HG03565 (cell line): ENCODE results near the gene NDUFS1.
"Not testable (repeated sequence)": the region's sequence is repeated elsewhere in the genome, so short reads cannot be mapped to it uniquely, and the experiment has no call there.

Experiments used
- ATAC-seq: cut with Tn5 transposase; IDR thresholded peaks from one replicate; pipeline ENCODE4 v1.9.1; 2021; ENCODE audit warnings: mild to moderate bottlenecking, moderate library complexity; ENCODE audit not compliant: unreplicated experiment

NDUFS1 gene

DNA sequence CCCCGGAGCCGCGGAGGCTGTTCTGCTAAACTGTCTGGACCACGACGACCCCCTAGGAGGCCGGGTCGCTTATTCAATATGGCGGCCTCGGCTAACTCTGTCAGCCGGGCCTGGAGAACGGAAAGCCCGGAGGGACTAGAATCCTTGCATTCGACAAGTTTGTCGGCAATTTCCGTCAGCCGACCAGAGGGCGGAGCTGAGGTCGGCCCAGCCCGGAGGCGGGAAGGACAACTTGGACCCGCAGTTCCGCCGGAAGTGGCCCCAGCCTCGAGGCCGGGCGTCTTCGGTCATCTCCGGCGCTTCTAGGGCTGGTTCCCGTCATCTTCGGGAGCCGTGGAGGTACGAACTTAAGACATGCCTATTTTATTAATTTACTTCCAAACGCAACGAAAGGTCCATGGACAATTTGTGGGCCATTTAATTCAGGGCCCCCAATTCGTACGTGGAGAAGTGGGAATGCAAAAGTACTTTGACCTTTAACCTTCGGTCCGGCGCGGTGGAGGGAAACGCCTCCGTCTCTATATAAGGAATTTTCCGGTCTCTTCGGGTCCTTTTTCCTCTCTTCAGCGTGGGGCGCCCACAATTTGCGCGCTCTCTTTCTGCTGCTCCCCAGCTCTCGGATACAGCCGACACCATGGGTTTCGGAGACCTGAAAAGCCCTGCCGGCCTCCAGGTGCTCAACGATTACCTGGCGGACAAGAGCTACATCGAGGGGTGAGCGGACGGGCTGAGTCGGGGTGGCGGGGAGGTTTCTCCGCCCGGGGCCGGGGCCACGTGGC lies at the start of gene NDUFS1, which contains the start of gene EEF1B2:
NDUFS1 (minus strand) TSS at position 99 of the 779 bp plus-strand sequence. CDS start 5,766 bp downstream, outside the sequence.
EEF1B2 (plus strand) TSS at position 550 of the 779 bp plus-strand sequence; CDS start at position 635, 85 bp downstream.
- ATAC-seq, result peak; percentile 86

DNA sequence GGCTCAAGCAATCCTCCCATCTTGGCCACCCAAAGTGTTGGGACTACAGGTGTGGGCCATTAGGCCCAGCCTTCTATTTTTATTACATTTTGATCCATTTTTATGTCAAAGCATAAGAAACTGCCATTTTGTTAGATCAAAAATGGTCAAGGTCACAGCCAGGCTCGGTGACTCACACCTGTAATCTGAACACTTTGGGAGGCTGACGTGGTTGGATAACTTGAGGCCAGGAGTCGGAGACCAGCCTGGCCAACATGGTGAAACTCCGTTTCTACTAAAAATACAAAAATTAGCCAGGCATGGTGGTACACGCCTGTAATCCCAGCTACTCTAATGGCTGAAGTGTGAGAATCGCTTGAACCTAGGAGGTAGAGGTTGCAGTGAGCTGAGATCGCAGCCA lies 49.7 kb upstream of the NDUFS1 start:
- ATAC-seq, result no peak

DNA sequence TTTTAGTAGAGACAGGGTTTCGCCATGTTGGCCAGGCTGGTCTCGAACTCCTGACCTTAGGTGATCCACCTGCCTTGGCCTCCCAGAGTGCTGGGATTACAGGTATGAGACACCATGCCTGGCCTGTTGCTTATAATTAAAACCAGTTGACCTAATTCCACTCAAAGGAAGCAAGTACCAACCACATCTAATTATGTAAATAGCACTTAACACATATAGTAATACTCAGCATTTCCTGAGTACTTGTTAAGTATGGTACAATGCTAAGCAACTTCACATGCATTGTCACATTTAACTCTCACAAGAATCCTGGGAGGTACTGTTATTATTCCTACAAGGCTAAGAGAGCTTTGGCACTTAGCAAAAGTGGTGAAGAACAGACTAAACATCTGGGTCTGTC lies 48.1 kb upstream of the NDUFS1 start:
- ATAC-seq, result not testable (repeated sequence)

DNA sequence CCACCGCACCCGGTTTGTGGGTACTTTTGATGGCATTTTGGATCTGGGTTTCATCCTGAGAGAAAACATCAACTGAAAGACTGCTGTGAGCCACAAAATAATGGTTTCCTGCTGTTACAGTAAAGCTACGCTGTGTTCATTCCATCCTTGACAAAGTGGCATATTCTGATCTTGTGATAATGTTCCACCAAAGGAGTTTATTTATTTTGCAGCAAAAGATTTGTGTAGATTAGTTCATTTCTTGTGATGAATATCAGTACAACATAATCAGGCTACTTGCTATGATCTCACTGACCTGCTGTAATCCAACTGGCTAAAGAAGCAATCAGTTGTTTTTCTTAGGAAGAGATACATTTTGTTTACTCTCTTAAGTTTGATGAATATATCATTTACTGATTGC lies 45.5 kb upstream of the NDUFS1 start:
- no peak for ATAC-seq

DNA sequence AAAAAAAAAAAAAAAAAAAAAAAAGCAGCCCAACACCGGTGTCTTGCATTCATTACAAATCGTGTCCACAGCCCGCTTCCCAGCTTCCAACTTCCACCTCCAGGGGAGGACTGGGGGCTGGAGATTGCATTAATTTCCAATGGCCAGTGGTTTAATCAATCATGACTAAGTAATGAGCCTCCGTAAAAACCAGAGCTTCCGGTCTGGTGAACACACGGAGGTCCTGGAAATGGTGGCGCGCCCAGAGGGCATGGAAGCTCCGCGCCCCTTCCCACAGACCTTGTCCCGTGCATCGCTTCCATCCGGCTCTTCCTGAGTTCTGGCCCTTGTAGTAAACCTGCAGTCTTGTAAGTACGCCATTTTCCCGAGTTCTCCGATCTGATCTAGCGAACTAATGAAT lies 44.1 kb upstream of the NDUFS1 start:
- no peak for ATAC-seq

DNA sequence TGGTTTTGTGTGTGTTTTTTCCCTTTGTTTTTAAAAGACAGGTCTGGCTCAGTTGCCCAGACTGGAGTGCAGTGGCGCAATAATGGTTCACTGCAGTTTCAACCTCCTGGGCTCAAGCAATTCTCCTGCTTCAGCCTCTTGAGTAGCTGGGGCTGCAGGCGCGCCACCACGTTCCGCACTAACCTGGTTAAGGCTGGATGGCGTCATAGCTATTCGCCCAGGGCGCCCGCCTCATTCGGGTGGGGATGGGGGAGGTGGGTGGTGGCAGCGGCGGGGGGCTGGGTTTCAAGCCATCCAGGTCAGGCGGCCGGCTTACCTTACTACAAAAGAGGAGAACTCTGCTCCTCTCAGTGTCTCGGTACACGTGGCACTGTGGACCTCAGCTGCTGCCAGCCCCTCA lies 43.2 kb upstream of the NDUFS1 start:
- ATAC-seq, result no peak

DNA sequence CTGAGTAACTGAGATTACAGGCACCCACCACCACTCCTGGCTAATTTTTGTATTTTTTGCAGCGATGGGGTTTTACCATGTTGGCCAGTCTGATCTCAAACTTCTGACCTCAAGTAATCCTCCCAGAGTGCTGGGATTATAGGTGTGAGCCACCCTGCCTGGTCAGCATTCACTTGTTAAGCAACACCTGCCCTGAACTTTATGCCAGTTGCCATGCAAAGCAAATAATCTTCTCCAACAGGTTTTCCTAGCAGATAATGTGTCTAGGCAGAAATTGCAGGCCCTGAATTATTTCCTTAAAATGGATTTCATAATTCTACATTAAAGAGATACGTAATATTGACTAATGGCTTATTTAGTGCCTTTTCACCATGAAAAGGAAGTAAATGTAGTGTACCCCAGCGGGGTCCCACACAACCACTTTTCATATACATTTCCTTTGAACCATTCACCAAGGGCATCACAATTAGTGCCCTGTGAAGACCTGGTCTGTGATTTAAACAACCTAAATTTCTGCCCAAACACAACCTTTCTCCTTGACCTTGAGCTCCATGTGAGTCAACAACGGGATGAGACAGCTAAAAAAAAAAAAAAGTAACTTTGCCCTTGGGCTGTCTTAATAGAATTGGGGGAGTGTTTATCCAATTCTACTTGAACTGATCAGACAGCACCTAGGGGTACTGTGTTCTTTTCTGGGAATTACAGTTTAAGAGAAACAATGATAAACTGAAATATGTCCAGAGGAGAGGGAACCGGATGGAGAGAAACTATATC lies 42.0 kb upstream of the NDUFS1 start:
- no peak for ATAC-seq

DNA sequence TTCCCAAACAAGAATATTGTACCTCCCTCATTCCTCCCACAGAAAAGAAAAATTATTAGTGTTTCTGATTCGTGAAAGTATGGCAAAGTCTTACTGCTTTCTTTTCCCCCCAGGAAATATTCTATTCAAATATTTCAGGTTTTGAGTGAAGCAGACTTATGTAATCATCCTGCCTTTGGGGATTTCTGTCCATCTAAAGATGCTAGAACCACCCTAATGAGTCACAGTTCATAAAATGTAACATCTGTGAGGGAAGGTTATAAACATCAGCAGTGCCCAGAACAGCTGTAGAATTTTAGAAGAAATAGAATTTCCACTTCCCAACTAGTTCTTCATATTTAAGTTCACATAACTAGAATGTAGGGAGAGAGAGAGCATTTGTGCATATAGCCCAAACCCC lies 39.4 kb upstream of the NDUFS1 start:
- no peak for ATAC-seq

DNA sequence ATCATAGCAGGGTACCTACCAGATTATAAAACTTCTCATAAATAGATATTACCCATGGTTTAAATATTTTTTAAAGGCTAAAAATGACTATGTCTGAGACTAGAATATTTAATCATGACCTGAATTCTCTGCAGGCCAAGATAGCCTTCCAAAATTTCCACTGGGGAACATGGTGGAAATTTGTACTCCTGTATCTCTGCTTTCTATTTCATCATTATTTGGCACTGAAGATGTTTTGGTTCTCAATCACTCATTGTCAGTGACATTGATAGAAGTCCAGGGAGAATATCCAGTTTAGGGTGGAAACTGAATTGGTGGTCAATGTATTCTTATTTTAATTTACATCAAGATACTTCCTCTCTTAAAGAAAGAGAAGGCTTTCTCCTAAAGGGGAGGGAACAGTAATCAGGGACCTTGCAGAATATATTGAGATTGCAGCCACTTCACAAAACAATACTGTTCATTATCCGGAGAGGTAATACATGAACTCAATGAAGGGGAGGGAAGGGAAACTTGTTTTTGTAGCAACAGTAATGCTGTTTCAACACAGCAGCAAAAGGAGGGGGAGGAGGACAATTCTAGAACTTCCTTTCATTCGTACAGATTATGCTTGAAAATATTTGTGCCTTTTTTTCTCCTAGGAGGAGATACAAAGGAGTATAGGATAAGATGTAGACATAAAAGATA lies 34.6 kb upstream of the NDUFS1 start:
- ATAC-seq, result no peak

DNA sequence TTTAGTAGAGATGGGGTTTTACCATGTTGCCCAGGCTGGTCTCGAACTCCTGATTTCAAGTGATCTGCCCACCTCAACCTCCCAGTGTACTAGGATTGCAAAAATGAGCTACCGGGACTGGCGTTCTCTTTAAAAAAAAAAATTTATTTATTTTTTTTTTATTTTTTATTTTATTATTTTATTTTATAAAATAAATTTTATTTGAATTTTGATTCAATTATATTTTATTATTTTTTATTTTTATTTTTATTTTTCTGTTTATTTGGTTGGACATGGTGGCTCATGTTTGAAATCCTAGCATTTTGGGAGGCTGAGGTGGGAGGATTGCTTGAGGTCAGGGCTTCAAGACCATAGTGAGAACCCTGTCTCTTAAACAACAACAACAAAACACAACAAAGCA lies 32.9 kb upstream of the NDUFS1 start:
- no peak for ATAC-seq

DNA sequence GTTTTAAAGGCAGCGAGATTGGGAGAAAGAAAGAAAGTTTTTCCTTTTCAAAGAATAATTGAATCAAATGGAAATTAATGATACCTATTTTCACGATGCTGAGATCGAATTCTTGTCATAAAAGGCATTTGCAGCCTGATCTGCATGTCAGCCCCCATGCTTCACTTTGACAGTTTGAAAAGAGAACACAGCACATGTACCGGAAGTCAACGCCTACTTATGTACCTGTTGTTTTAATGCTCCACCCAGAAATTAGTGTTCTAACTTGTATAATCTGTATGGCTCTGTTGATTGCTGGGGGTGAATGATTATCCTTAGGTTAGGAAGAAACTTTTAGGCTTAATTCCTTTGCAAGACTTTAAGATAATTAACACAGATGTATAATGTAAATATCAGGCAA lies 31.4 kb upstream of the NDUFS1 start:
- no peak for ATAC-seq

DNA sequence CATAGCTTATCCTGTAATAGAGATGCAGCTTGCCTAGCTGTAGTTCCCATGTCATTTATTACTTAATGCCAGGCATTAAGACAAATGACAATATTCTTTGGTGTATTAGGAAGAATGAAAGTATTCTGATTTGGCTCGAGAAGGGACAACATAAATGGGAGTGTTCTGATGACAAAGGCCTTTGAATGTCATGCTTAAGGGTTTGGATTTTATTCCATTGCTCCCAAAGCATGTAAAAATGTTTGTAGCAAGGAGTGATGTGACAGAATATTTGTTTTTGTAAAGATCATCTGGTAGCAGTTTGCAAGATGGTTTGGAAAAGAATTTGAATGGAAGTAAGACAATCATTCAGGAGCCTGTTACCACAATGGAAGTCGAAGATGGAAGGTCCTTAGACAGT lies 30.9 kb upstream of the NDUFS1 start:
- ATAC-seq, result no peak

DNA sequence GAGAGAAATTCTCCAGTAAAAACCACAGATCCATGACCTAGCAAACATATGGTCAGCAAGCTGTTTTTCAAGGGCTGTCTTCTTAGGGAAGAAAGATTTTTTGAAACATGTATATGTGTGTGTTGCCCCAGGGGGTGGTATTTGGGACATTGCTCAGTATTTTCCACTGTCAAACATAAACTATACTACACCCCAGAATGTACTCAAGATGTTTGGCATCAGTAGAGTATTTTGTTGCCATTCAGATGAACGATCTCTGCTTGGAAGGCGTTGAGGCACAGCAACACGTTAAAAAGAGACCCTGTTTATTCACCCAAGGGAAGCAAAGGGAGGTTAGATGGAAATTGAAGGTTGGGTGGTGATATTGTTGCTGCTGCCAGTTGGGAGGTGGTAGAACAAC lies 30.4 kb upstream of the NDUFS1 start:
- no peak for ATAC-seq

DNA sequence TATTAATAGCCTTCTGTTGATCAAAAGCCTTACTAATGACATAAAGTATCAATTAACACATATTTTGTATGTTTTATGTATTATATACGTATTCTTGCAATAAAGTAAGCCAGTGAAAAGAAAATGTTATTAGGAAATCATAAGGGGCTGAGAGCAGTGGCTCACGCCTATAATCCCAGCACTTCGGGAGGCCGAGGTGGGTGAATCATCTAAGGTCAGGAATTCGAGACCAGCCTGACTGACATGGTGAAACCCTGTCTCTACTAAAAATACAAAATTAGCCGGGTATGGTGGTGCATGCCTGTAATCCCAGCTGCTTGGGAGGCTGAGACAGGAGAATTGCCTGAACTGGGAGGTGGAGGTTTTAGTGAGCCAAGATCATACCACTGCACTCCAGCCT lies 22.3 kb upstream of the NDUFS1 start:
- ATAC-seq, result not testable (repeated sequence)

DNA sequence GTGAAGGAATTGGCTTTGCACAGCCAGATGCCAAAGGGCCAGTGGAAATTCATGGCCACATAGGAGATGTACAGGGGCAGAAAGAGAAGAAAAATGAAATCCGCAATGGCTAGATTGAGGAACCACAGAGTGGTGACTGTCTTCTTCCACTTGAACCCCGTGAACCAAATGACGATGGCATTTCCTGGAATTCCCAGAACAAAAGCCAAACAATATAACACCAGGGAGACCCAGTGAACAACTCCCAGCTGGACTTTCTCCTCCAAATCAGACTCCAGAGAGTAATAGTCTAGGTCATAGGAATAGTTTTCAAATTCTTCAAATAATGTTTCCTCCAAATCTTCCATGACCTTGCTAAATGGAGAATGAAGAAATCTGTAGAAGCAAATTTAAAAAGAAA lies 17.7 kb upstream of the NDUFS1 start:
- ATAC-seq, result no peak

DNA sequence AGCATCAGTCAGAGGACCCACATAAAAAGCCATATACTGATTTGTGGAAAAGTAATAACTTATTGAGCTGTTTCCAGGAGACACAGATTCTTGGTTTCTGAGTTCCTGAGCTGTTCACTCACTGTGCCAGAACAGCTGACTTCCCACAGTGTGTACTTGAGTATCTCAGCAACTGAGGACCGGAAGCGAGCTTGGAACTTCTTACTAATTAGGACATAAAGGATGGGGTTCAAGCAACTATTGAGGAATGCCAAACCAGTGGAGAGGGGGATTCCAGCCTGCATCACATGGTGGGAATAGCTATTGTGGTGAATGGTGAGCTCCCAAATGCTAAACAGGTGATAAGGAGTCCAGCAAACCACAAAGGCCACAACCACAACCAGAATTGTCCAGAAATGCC lies 16.9 kb upstream of the NDUFS1 start:
- ATAC-seq, result no peak

DNA sequence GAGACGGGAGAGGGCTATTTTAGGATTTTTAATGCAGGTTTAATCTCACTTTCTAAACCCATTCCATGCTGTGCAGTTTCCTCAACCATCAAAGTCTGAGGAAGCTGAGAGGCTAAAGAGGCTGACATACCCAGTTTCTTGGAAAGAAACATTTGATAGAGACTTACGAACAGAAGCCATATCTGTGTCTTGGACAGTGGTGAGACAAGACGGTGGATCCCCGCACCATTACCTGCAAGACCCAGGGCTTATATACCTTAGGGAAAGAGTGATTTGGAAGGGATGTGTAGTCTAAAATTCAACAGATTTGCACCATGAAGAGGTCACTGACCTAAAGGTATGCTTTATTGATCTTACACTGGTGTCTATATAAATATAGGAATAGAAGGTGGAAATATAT lies 13.9 kb upstream of the NDUFS1 start:
- no peak for ATAC-seq

DNA sequence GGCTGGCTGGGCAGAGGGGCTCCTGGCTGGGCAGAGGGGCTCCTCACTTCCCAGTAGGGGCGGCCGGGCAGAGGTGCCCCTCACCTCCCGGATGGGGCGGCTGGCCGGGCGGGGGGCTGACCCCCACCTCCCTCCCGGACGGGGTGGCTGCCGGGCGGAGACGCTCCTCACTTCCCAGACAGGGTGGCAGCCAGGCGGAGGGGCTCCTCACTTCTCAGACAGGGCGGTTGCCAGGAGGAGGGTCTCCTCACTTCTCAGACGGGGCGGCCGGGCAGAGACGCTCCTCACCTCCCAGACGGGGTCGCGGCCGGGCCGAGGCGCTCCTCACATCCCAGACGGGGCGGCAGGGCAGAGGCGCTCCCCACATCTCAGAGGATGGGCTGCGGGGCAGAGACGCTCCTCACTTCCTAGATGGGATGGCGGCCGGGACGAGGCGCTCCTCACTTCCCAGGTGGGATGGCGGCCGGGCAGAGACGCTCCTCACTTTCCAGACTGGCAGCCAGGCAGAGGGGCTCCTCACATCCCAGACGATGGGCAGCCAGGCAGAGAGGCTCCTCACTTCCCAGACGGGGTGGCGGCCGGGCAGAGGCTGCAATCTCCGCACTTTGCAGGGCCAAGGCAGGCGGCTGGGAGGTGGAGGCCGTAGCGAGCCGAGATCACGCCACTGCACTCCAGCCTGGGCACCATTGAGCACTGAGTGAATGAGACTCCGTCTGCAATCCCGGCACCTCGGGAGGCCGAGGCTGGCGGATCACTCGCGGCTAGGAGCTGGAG lies 12.6 kb upstream of the NDUFS1 start:
- ATAC-seq, result not testable (repeated sequence)

DNA sequence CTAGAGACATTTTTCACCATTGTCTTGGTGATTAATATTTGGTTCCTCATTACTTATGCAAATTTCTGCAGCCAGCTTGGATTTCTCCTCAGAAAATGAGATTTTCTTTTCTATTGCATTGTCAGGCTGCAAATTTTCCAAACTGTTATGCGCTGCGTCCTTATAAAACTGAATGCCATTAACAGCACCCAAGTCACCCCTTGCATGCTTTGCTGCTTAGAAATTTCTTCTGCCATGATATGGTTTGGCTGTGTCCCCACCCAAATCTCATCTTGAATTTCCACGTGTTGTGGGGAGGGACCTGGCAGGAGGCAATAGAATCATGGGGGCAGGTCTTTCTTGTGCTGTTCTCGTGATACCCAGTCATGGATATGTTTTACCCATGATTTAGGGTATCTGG lies 9.0 kb upstream of the NDUFS1 start:
- ATAC-seq, result not testable (repeated sequence)

DNA sequence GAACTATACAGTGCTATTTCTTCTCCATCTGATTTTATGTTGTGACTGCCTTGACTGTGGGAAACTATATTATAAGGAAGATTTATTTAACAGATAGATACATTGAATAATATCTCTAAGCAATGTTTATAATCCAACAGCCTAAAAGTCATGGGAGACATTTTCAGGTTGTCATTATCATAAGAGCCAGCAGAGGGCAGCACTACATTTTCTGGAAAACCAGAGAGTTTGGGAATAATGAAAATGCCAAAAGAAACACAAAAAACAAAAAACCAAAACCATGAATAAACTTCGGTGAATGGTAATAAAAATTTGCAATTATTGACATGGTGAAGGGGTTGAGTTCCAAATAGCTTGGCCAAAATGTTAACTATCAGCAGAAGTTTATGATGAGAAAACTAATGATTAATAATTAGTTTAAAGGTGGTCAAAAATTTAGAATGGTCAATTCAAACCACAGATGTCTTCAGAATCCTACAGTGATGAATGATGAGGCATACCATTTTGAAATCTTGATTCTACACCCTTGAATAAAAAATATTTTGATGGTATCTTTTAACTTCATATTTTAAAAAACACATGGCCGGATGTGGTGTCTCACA lies 5.1 kb upstream of the NDUFS1 start:
- no peak for ATAC-seq
